ENCODE measurements around the gene TRIM51.

TRIM51 gene

GRCh38 chr11:55936300-55936699 is 53.2 kb downstream of the TRIM51 start, which contains the start of gene OR5I1:
Gene OR5I1, minus strand, starts transcription at chr11:55936400. Its CDS starts 0 bp downstream, at chr11:55936400.
- TF ChIP-seq ISL1 (CRISPR knock-in tag; IDR thresholded peaks at IDR 0.05) (no peak), ZNF70 (CRISPR knock-in tag; IDR thresholded peaks at IDR 0.05) (no peak), ESRRG (CRISPR knock-in tag; IDR thresholded peaks at IDR 0.05) (no peak)
- ATAC-seq: no peak
